SK-N-SH (cell line): ENCODE measurements around the gene BMP6. TPM values are rescaled to one million over a fixed set of nuclear protein-coding genes. Genes with fewer than 3 reads are reported as not detected.

Source experiments
- CTCF ChIA-PET: fragments of 300-600, 350-600 bp; formaldehyde crosslinking; extraction: SDS; loops from one replicate; lab custom pipeline; 2021; lab: Yijun Ruan, JAX
- POLR2A ChIA-PET: fragments of 350-600 bp; sonication (Branson Sonifier 250); formaldehyde crosslinking; extraction: SDS; loops from one replicate; lab custom pipeline; 2020; ENCODE audit warnings: antibody characterized with exemption, inconsistent platforms; lab: Yijun Ruan, JAX
- DNase-seq: peaks from one replicate; pipeline ENCODE4 v3.0.0; 2012
- H2AFZ ChIP-seq: fragments of 200-600 bp; sonication (generic); 2 replicates; pipeline ENCODE4 v1.8.1; 2016; ENCODE audit warnings: antibody characterized with exemption, mild to moderate bottlenecking, low read depth
- H3F3A ChIP-seq: fragments of 200-600 bp; sonication (generic); replicated peaks from 2 replicates; pipeline ENCODE3; 2016; ENCODE audit warnings: antibody characterized with exemption, mild to moderate bottlenecking; ENCODE audit not compliant: insufficient read depth
- H3K27ac ChIP-seq, 2 experiments: fragments of 200-500 bp in 1 of 2; fragments of 200-600 bp in 1 of 2; sonication (Bioruptor generic) in 1 of 2; sonication (generic), shearing (Covaris generic) in 1 of 2; 2 replicates each; pipeline versions ENCODE4 v1.5.1 to v1.6.1; 2014 to 2016; ENCODE audit warnings: low read depth in 2 of 2, inconsistent platforms in 1 of 2, low read length in 1 of 2, mild to moderate bottlenecking in 1 of 2, mixed read lengths in 1 of 2
- H3K27me3 ChIP-seq: fragments of 200-600 bp; sonication (generic), shearing (Covaris generic); 2 replicates; pipeline ENCODE4 v1.6.1; 2016; ENCODE audit warnings: mixed run types; ENCODE audit not compliant: insufficient read depth
- H3K36me3 ChIP-seq, 2 experiments: fragments of 200-500 bp in 1 of 2; fragments of 200-600 bp in 1 of 2; sonication (Bioruptor generic) in 1 of 2; sonication (generic) in 1 of 2; replicated peaks in 1 of 2; 2 replicates each; pipeline versions ENCODE3 to v1.5.1; 2014 to 2016; ENCODE audit warnings: low read length in 1 of 2, mild to moderate bottlenecking in 1 of 2; ENCODE audit not compliant: insufficient read depth in 2 of 2, control insufficient read depth in 1 of 2
- H3K4me1 ChIP-seq, 2 experiments: fragments of 200-500 bp in 1 of 2; fragments of 200-600 bp in 1 of 2; sonication (Bioruptor generic) in 1 of 2; sonication (generic), shearing (Covaris generic) in 1 of 2; 2 replicates each; pipeline versions ENCODE4 v1.5.1 to v1.6.1; 2014 to 2016; ENCODE audit warnings: low read depth in 1 of 2, low read length in 1 of 2, mixed run types in 1 of 2; ENCODE audit not compliant: insufficient read depth in 2 of 2, control insufficient read depth in 1 of 2
- H3K4me2 ChIP-seq: fragments of 200-600 bp; sonication (generic), shearing (Covaris generic); 2 replicates; pipeline ENCODE4 v1.6.1; 2017; ENCODE audit warnings: mixed run types
- H3K4me3 ChIP-seq, 2 experiments: fragments of 200-500 bp in 1 of 2; fragments of 200-600 bp in 1 of 2; sonication (Bioruptor generic) in 1 of 2; sonication (generic), shearing (Covaris generic) in 1 of 2; 2 replicates each; pipeline versions ENCODE4 v1.5.1 to v1.8.1; 2014 to 2016; ENCODE audit warnings: low read depth in 2 of 2, inconsistent platforms in 1 of 2, low read length in 1 of 2, mild to moderate bottlenecking in 1 of 2, mixed read lengths in 1 of 2, moderate library complexity in 1 of 2
- H3K79me2 ChIP-seq: fragments of 200-600 bp; sonication (generic); 2 replicates; pipeline ENCODE4 v1.8.1; 2017; ENCODE audit warnings: mild to moderate bottlenecking; ENCODE audit not compliant: insufficient read depth
- H3K9ac ChIP-seq: fragments of 200-600 bp; sonication (generic); 2 replicates; pipeline ENCODE4 v1.6.1; 2017; ENCODE audit warnings: mixed run types
- H3K9me2 ChIP-seq: fragments of 200-600 bp; sonication (generic); 2 replicates; pipeline ENCODE4 v1.6.1; 2017; ENCODE audit warnings: mixed run types
- H3K9me3 ChIP-seq: fragments of 200-600 bp; sonication (generic); 2 replicates; pipeline ENCODE4 v1.6.1; 2017; ENCODE audit warnings: mixed run types, mild to moderate bottlenecking, moderate library complexity
- H4K20me1 ChIP-seq: fragments of 200-600 bp; sonication (generic); 2 replicates; pipeline ENCODE4 v1.6.1; 2017; ENCODE audit warnings: mild to moderate bottlenecking, mixed run types; ENCODE audit not compliant: insufficient read depth
- CHD2 ChIP-seq: fragments of 150-350 bp; IDR thresholded peaks from 2 replicates; pipeline ENCODE4 v1.6.1; 2018; ENCODE audit warnings: low read length; ENCODE audit not compliant: partially characterized antibody
- CTCF ChIP-seq: fragments of 200-600 bp; sonication (generic); IDR thresholded peaks from 2 replicates; pipeline ENCODE4 v1.6.1; 2017; ENCODE audit warnings: antibody characterized with exemption, mild to moderate bottlenecking, moderate library complexity
- EZH2phosphoT487 ChIP-seq: fragments of 200-600 bp; sonication (generic); IDR thresholded peaks from 2 replicates; pipeline ENCODE4 v1.6.1; 2017; ENCODE audit warnings: low read depth, mixed run types, mild to moderate bottlenecking, antibody characterized with exemption, moderate library complexity, borderline replicate concordance
- FOSL2 ChIP-seq: IDR thresholded peaks from 2 replicates; pipeline ENCODE4 v1.4.0; 2012; ENCODE audit warnings: low read depth, mild to moderate bottlenecking, moderate library complexity, borderline replicate concordance
- GABPA ChIP-seq: IDR thresholded peaks from 2 replicates; pipeline ENCODE4 v1.4.0; 2012; ENCODE audit warnings: low read depth, mild to moderate bottlenecking
- IRF3 ChIP-seq: fragments of 150-350 bp; IDR thresholded peaks from 2 replicates; pipeline ENCODE4 v1.6.1; 2016; ENCODE audit warnings: mild to moderate bottlenecking, low read depth, low read length
- MAX ChIP-seq: IDR thresholded peaks from 2 replicates; pipeline ENCODE4 v1.4.0; 2012; ENCODE audit warnings: low read depth
- MEF2A ChIP-seq: IDR thresholded peaks from 2 replicates; pipeline ENCODE4 v1.4.0; 2012; ENCODE audit warnings: low read depth, borderline replicate concordance
- MXI1 ChIP-seq: IDR thresholded peaks from 2 replicates; pipeline ENCODE4 v1.6.1; 2012; ENCODE audit warnings: mild to moderate bottlenecking, low read depth, low read length, improper control_type of control experiment
- NRF1 ChIP-seq: IDR thresholded peaks from 2 replicates; pipeline ENCODE4 v1.6.1; 2012; ENCODE audit warnings: low read depth, mild to moderate bottlenecking, low read length
- PBX3 ChIP-seq: IDR thresholded peaks from 2 replicates; pipeline ENCODE4; 2012
- RAD21 ChIP-seq: IDR thresholded peaks from 2 replicates; pipeline ENCODE4 v1.6.1; 2012; ENCODE audit warnings: mild to moderate bottlenecking, low read length
- RCOR1 ChIP-seq: fragments of 150-350 bp; IDR thresholded peaks from 2 replicates; pipeline ENCODE4 v1.6.1; 2017; ENCODE audit warnings: antibody characterized with exemption, low read length
- REST ChIP-seq: IDR thresholded peaks from 2 replicates; pipeline ENCODE4 v1.6.1; 2012; ENCODE audit warnings: mild to moderate bottlenecking, low read depth, low read length, moderate library complexity
- TAF1 ChIP-seq: IDR thresholded peaks from 2 replicates; pipeline ENCODE4 v1.6.1; 2012; ENCODE audit warnings: low read depth, mild to moderate bottlenecking, low read length, moderate library complexity, borderline replicate concordance
- USF1 ChIP-seq: IDR thresholded peaks from 2 replicates; pipeline ENCODE4 v1.4.0; 2012; ENCODE audit warnings: low read depth, borderline replicate concordance
- USF2 ChIP-seq: fragments of 150-350 bp; IDR thresholded peaks from 2 replicates; pipeline ENCODE4 v1.6.1; 2017; ENCODE audit warnings: antibody characterized with exemption, low read length, low read depth, borderline replicate concordance
- YY1 ChIP-seq: IDR thresholded peaks from 2 replicates; pipeline ENCODE4 v1.4.0; 2012; ENCODE audit warnings: low read depth, mild to moderate bottlenecking
- polyA plus RNA-seq, 3 experiments: library from polyadenylated mRNA; depleted of rRNA; stranded (reverse); fragments of >200 nt; gene quantifications; 2 replicates each; pipeline ENCODE4 v1.2.3, GENCODE V29; 2012

BMP6 gene
- polyA plus RNA-seq, 1 of the 3 experiments (the other 2 are of a cell fraction) = not detected

- H4K20me1 ChIP-seq = no peaks in the 10 kb centered on the region
- no peaks in the 10 kb centered on the region for H3F3A ChIP-seq
- H2AFZ ChIP-seq = no peak overlapping the region
- no peak overlapping the region for H3K9ac ChIP-seq
- no peak overlapping the region for H3K4me2 ChIP-seq
- no peak for DNase-seq
- TF ChIP-seq TAF1 (no peak), USF2 (no peak), NRF1 (no peak), MXI1 (no peak), CTCF (no peak), USF1 (no peak), EZH2phosphoT487 (no peak), MAX (no peak), GABPA (no peak), MEF2A (no peak), FOSL2 (no peak), RAD21 (no peak), IRF3 (no peak), RCOR1 (no peak), CHD2 (no peak), YY1 (no peak), PBX3 (no peak), REST (no peak)
- H3K27me3 ChIP-seq = no peaks in the 10 kb centered on the region
- ChIA-PET POLR2A (no interaction called here), CTCF (no interaction called here)
- H3K36me3 ChIP-seq = no peaks in the 10 kb centered on the region
- no peaks in the 10 kb centered on the region for H3K9me2 ChIP-seq
- H3K79me2 ChIP-seq = no peaks in the 10 kb centered on the region
- no peak overlapping the region for H3K4me3 ChIP-seq
- no peak overlapping the region for H3K27ac ChIP-seq
- H3K9me3 ChIP-seq = 0 out of 2 replicates have a peak, but pooled peaks cover 2% of the 10 kb centered on the region
- no peaks in the 10 kb centered on the region for H3K4me1 ChIP-seq
Measured at GRCh38 chr6:7851780-7852179, 125.9 kb downstream of the BMP6 start.
